ENCODE measurements around the gene NSUN4. TPM values are rescaled to one million over a fixed set of nuclear protein-coding genes. Genes with fewer than 3 reads are reported as not detected.
A peak's percentile ranks its signal among the peaks of the same experiment; 100 is the strongest.
"Not testable (repeated sequence)": the region's sequence is repeated elsewhere in the genome, so short reads cannot be mapped to it uniquely, and the experiment has no call there.

Gene NSUN4
- total RNA-seq, 2 donors from 2014 or later = 21.0 to 29.0 TPM

GRCh38 chr1:46322191-46322590 is 18.4 kb upstream of the NSUN4 start:
- H3K27ac ChIP-seq; intact Hi-C loops (cut with DNase I); DNase-seq (ENCODE audit: low spot score); H3K9me3 ChIP-seq; H3K27me3 ChIP-seq (replicated peaks; ENCODE audit: insufficient read depth); H3K36me3 ChIP-seq; H3K4me1 ChIP-seq (replicated peaks); H3K4me3 ChIP-seq: not testable (repeated sequence)
- WGBS = 96% methylated on average over 6 of the region's 6 CpGs

- DNase-seq (ENCODE audit: low spot score); H3K4me1 ChIP-seq (replicated peaks); H3K9me3 ChIP-seq; H3K27me3 ChIP-seq (replicated peaks; ENCODE audit: insufficient read depth); H3K4me3 ChIP-seq; H3K36me3 ChIP-seq; H3K27ac ChIP-seq; intact Hi-C loops (cut with DNase I): not testable (repeated sequence)
- WGBS = 91% methylated on average over 11 of the region's 11 CpGs
Observed at GRCh38 chr1:46325285-46326076, 15.1 kb upstream of the NSUN4 start.

- H3K27me3 ChIP-seq (replicated peaks; ENCODE audit: insufficient read depth); intact Hi-C loops (cut with DNase I); H3K4me3 ChIP-seq; H3K4me1 ChIP-seq (replicated peaks); H3K27ac ChIP-seq; H3K9me3 ChIP-seq; H3K36me3 ChIP-seq; DNase-seq (ENCODE audit: low spot score): not testable (repeated sequence)
- WGBS = 94% methylated on average over 7 of the region's 7 CpGs
Observed at GRCh38 chr1:46328182-46328581, 12.4 kb upstream of the NSUN4 start.

- H3K4me3 ChIP-seq; intact Hi-C loops (cut with DNase I); H3K36me3 ChIP-seq; H3K4me1 ChIP-seq (replicated peaks); H3K27ac ChIP-seq; DNase-seq (ENCODE audit: low spot score); H3K9me3 ChIP-seq; H3K27me3 ChIP-seq (replicated peaks; ENCODE audit: insufficient read depth): not testable (repeated sequence)
- 76% methylated on average over 7 of the region's 7 CpGs for WGBS
Observed at GRCh38 chr1:46329807-46330206, 10.8 kb upstream of the NSUN4 start.

GRCh38 chr1:46330381-46330780 is 10.2 kb upstream of the NSUN4 start:
- H3K9me3 ChIP-seq; H3K27me3 ChIP-seq (replicated peaks; ENCODE audit: insufficient read depth); H3K4me3 ChIP-seq; H3K27ac ChIP-seq; H3K4me1 ChIP-seq (replicated peaks); H3K36me3 ChIP-seq; DNase-seq (ENCODE audit: low spot score); intact Hi-C loops (cut with DNase I): not testable (repeated sequence)
- WGBS = 80% methylated on average over 2 of the region's 2 CpGs

GRCh38 chr1:46331786-46332540 is 8.6 kb upstream of the NSUN4 start:
- H3K36me3 ChIP-seq; DNase-seq (ENCODE audit: low spot score); intact Hi-C loops (cut with DNase I); H3K27me3 ChIP-seq (replicated peaks; ENCODE audit: insufficient read depth); H3K4me1 ChIP-seq (replicated peaks); H3K9me3 ChIP-seq; H3K4me3 ChIP-seq: not testable (repeated sequence)
- 79% methylated on average over 24 of the region's 24 CpGs for WGBS
- peak overlapping the region in 1 of 2 donors; percentile 36 for H3K27ac ChIP-seq

- Histone ChIP-seq H3K27me3 (replicated peaks; ENCODE audit: insufficient read depth) (no peaks in the 10 kb centered on the region), H3K4me3 (no peak overlapping the region), H3K36me3 (no peaks in the 10 kb centered on the region), H3K27ac (no peak overlapping the region), H3K4me1 (replicated peaks) (no peaks in the 10 kb centered on the region), H3K9me3 (no peaks in the 10 kb centered on the region)
- DNase-seq (ENCODE audit: low spot score) = no peak
- TF ChIP-seq CTCF (IDR thresholded peaks at IDR 0.05) (peak in 1 of 4 experiments; percentile 23), POLR2A (IDR thresholded peaks at IDR 0.05) (no peak), POLR2AphosphoS5 (IDR thresholded peaks at IDR 0.05) (no peak)
- WGBS = 75% methylated on average over 9 of the region's 9 CpGs
- intact Hi-C loops (cut with DNase I) = no loop called here
Observed at GRCh38 chr1:46333300-46334029, 7.1 kb upstream of the NSUN4 start.
